HG02571 (cell line): ENCODE data around the gene SERPINB6.
"Not testable (repeated sequence)": the region's sequence is repeated elsewhere in the genome, so short reads cannot be mapped to it uniquely, and the experiment has no call there.

Experiments
- ATAC-seq: cut with Tn5 transposase; IDR thresholded peaks from one replicate; pipeline ENCODE4 v1.9.1; 2021; ENCODE audit warnings: mild to moderate bottlenecking, moderate library complexity; ENCODE audit not compliant: unreplicated experiment

Gene SERPINB6

DNA sequence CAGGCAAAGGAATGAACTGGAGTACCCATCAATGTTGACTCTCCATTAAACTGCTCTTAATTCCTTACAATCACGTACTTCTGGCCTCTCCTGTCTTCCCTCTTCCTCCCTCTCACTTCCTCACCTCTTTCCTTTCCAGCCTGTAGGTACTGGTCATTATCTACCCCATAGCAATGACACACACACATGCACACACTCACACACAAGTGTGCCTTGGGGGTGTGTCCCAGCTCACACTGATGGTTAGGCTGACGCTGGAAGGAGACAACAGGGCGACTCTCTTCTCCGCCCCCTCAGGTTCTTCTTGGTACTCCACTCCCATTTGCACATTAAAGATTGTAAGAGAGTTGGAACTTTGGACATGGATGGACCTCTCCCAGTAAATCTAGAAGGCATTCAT is 54.3 kb downstream of the SERPINB6 start:
- ATAC-seq: no peak

DNA sequence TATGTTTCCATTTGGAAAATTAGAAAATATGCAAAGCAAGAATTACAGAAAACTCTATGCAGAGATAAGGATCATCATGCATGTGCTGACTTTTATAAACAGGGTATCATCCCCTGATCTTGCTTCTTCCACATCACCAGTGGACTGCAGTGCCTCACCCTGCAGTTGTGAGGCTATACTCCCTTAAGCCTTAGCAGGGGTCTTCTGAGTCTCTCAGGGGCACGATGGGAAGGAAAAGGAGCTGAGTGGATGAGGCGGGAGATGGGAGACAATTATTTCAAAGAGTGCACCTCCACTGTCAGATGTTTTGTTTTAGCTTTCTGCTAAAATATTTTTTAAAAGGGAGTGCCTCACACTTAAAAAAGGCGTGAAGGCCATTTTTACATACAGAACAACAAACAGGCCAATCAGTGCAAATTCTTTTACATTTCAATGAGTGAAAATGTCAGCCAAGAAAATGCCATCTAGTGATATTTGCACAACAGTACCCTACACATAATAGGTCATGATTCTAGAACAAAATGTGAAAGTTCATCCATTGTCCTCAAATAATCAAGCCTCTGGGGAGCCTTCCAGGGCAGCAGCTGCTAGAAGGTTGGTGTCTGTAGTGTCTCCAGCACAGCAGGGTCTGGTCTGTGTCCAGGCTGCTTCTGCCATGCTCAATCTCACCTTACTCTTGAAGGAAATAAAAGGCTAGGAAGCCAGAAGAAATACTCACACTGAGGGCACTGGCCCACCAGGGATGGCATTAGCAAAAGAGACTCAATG is 55.0 kb downstream of the SERPINB6 start:
- ATAC-seq: no peak

DNA sequence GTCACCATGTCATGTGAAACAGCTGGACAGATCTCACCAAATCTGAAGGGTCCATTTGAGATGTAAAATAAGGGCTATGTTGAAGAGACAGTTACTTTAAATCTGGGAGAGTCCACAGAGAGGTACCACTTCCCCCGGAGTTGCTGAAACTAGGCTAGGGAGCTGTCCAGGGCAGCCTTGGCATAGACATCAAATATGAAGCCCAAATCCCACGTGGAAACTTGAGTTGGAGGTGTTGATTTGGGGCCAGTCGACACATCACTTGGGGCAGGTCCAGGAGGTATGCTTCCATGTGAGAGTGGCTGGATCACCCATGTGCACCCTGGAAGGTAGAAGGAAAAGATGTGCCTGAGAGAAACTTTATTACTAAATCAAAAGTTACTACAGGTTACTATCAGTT is 56.2 kb downstream of the SERPINB6 start:
- ATAC-seq: no peak

DNA sequence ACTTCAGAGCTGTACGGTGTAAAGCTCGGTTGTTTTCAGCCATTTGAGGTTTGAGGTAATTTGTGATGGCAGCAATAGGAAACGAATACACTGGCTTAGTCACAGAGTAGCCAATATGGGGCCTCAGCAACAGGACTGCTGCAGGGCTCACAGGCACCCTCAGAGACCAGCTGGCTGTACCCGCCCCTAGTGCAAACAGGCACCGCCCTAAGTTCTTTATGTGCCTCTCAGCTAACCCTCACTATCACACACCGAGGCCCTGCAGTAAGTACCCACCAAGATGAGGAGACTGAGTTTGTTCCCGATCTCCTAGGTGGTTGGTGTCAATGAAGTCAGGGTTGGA is 57.1 kb downstream of the SERPINB6 start:
- ATAC-seq: no peak

DNA sequence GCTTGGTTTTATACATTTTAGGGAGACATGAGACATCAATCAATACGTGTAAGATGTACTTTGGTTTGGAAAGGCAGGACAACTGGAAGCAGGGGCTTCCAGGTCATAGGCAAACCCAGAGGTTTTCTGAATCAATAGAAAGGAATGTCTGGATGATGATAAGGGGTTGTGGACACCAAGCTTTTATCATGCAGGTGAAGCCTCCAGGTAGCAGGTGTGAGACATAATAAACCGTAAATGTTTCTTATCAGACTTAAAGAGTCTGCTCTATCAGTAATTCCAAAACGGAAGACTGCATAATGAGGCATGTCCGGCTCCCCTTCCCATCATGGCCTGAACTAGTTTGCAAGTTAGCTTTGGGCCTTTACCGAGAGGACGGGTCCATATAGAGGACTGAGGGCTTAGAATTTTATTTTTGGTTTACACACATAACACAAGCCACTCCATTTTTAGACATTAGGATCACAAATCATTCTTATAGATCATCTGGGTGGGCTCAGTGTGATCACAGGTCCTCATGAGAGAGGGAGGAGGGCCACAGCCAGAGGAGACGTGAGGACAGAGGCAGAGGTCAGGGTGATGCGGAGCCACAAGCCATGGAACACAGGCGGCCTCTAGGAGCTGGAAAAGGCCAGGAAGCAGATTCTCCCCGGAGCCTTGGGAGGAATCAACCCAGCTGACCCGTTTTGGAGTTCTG is 57.6 kb downstream of the SERPINB6 start:
- no peak for ATAC-seq

DNA sequence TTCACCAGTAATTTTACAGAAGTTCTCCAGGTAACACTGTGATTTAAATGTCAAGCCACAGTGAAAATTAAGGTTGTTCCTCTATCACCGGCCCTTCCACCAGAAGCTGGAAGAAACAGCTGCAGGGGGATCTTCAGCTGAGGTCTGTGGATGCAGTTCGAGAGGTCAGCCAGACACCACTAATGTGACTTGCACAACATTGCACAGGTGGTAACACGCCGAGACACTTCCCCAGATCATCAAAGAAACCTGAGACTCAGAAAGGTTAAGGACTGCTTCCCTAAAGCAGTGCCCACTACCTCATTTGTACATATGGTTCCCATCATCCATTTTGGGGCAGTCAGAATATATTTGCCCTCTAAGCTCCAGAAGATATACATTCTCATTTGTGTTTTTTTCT is 60.2 kb downstream of the SERPINB6 start:
- ATAC-seq: no peak

DNA sequence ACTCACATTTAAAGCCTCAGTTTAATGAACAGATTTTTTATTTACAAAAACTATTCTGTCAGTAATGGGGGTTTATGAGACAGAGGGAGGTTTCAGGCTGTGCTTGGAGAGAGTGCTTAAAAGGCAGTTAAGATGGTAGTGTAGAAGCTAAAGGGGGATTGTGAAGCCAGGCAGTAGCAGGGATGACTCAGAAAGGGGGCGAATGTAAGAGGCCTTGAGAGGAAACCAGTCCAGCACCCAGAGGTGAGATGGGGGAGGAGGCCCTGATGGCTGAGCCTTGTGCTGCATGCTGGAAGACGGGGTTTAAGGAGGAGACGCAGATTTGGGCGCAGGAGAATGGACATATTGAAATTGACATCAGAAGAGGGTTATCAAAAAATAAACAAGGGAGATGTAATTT is 61.6 kb downstream of the SERPINB6 start:
- ATAC-seq: no peak

DNA sequence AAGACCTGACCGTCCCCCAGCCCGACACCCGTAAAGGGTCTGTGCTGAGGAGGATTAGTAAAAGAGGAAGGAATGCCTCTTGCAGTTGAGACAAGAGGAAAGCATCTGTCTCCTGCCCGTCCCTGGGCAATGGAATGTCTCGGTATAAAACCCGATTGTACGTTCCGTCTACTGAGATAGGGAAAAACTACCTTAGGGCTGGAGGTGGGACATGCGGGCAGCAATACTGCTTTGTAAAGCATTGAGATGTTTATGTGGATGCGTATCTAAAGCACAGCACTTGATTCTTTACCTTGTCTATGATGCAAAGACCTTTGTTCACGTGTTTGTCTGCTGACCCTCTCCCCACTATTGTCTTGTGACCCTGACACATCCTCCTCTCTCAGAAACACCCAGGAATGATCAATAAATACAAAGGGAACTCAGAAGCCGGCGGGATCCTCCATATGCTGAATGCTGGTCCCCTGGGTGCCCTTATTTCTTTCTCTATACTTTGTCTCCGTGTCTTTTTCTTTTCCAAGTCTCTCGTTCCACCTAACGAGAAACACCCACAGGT is 62.2 kb downstream of the SERPINB6 start:
- not testable (repeated sequence) for ATAC-seq

DNA sequence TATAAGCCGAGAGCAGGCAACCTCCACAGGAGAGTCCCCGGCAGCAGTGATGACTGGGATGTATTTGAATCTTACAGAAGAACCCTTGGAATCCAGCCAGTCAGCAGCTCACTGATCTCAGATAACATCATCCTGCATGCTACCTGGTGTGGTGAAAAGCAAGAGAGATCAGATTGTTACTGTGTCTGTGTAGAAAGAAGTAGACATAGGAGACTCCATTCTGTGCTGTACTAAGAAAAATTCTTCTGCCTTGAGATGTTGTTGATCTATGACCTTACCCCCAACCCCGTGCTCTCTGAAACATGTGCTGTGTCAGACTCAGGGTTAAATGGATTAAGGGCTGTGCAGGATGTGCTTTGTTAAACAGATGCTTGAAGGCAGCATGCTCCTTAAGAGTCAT is 62.9 kb downstream of the SERPINB6 start:
- ATAC-seq: not testable (repeated sequence)

DNA sequence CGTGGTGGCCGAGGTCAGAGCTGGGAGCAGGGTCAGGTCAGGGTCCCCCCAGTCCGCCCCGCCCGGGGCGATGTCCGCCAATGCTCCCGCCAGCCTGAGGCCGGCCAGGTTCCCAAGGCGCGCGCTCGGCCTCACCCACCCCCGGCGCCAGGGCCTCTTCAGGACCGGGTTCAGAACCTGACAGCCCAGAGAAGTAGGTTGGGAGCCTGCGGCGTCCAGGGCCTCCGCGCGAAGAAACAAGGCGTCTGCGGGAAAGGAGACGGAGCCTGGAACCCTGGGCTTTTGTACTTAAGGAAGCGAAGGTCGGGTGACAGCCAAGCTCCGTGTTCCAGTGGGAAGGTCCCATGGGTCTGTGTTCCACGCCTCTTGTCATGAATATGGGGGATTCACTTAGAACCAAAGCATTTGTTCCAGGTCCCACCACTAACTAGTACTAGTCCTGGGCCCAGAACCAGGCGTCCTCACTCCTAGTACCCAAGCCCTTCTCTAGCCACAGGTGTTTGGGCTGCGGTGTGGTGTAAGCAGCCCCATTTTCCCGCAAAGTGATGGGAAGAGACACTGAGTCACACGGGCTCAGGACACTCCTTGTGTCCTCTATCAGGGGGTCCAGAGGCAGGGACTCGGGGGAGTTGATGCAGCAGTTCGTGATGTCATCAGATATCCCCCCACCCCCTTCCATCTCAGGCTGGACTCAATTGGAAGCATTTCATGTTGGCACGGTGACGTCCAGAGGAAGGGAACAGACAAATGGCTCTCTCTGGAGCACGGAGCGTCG is 67.8 kb downstream of the SERPINB6 start:
- not testable (repeated sequence) for ATAC-seq

DNA sequence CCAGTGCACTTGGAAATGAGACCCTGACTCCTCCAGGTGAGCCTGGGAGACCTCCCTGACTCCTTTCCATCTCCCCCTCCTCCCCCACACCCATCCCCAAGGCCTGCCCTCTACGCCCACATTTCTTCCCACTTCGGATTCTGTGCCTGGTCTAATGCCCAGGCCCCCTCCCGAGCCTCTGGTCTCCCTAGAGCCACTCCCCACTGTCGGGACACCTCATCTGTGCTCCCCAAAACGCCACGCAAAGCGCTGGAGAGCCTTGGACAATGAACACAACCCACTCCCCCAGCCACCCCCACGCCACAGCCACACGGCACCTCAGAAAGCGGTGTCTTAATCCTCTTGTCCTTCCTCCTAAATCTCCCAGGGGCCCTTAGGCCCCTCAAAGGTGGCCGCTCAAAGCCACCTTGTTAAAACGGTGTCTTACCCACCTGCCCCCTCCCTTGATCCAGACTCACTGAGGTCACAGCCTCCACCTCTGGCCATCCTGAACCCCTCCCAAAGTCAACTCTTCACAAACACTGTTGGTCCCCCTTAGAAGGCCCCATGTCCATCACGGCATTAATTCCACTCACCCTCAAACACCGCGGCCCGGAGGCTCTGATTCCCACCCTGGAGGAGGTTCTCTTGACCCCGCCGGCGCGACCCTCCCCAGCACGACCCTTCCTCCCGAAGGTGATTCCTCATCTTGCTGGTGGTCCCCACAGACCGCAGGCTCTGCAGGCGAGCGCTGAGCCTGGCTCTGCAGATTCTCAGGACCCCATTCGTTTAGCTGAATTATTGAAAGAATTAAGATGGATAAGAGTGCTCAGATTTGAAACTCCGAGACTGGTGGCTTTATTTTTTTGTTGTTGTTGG is 69.5 kb downstream of the SERPINB6 start:
- ATAC-seq: not testable (repeated sequence)

DNA sequence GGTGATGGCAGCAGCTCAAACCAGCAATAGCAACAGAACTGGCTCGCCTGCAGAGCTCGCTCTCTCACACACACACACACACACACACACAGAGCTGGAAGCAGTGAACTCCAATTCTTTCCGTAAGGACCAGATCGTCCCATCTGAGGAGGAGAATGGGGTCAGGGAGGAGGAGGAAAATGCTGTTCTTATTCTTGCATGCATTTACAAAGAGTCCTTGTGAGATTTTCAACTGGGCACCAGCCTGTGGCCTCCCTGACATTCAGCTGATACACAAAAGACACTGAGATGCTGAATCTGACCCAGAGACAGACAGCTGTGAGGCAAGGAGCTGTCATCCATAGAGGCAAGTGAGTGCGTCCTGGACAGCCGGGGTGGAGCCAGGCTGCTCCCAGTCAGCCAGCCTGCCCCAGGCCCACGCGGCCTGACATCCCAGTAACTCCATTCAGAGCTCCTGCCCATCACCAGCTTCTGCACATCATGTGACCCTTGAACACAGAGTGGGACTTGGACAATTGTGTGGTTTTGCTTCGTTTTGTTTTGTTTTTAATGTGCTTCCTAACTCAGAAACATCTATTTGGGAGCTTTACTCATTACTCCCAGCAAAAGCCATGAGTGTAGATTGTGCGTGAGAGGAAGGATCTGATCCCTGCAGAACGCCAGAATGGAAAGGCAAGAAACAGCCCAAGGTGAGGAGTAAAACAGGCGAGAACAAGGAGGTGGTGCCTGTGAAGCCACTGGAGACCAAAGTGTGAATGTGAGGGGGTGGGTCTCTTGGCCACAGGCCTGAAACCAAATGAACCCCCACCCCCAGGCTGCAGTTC is 70.3 kb downstream of the SERPINB6 start:
- ATAC-seq: no peak

DNA sequence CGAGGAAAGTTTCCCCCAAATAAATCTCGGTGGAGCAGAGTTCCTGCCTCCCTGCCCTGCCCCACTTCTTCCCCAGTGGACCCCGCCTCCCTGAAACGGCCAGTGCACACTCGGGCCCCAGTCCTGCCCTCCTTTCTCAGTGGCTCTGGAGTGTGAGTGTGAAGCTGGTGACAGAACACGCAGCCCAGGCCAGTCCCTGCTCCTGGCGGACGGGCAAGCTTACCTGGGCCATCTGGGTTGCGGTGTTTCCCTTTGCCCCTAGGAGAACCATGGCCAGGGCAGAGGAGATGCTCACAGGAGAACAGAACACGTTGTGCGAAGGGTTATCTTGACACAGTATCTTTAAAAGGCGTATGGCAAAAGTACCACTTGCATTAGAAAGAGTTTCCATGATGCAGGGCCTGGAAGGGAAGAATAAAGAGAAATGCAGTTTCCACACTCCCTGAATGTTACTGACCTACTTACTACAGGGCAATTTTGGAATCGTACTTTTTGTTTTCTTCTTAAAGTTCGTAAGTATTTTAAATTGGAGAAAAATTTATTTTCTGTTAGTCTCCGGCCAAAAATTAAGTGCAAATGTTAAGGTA is 71.1 kb downstream of the SERPINB6 start:
- ATAC-seq: no peak

DNA sequence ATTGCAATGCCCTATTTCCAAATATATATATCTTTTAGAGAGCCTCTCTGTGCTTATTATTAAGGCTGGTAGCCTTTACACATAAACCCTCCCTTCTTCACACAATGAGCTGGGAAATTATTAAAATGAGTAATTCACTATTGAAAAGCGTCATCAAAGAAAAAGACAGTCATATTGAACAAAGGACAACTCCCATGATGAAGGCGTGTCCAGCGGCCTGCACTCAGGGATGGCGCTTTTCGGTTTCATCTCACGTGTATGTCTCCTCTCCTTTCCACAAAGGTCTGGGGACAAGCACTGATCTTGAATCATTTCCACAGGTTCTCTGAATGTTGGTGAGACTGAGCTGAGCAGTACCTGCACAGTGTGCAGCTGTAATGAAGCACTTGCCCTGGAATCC is 71.8 kb downstream of the SERPINB6 start:
- no peak for ATAC-seq
